HG03558 (cell line): ENCODE measurements around the gene CALN1.

Source experiments
- ATAC-seq: cut with Tn5 transposase; IDR thresholded peaks from one replicate; pipeline ENCODE4 v1.9.1; 2021; ENCODE audit warnings: moderate number of reproducible peaks; ENCODE audit not compliant: unreplicated experiment; ENCODE audit errors: extremely low read depth

The CALN1 gene

DNA sequence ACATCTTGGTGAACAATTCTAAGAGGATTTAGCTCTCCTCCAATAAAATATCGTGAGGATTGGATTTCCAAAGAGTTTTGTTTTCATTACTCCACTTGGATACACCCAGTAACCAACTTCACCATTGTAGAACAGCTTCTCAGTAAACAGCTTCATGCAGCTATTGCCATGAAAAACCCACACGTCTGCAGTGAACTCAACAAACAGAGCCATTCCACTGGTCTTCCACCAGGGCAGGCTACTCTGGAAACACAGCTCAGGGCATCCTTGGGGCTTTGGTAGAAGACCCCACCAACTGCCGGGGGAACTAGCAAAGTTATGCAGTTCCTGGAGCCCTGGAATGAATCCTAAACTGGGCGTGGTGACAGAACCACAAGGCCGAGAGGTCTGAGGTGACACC is 77.4 kb downstream of the CALN1 start:
- no peak for ATAC-seq

DNA sequence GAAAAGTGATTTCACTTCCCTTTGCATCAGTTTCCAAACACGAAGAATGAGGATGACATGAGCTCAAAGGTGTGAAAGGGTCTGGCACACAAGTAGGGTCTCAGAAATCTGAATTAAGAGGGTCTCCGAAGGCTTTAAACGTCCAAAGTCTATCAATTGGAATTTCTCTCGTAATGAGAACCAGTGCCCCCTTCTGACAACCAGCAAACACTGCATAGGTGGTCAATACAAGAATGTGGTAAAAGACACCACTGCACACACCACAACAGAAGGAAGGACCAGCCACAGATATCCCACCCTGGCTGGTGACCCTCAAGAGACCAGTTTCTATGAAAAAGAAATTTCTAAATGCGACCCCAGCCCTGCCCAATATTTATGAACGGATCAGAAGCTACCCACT is 78.1 kb downstream of the CALN1 start:
- ATAC-seq: no peak

DNA sequence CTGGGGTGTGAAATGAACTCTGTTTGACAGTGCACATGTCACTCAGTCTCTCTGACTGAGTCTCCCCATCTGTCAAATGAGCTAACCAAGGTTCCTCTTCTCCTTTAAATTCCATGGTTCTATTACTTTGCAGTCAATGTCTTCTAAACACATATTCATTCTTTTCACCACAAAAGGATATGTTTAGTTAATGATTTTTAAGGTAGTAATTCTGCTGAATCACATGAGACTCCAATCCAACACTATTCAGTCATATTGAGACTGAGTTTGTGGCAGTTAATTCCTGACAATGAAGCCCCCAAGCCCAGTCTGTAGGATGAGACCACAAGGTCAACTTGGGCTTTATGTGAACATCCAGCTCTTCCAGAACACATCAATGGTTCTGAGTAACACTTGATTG is 85.3 kb downstream of the CALN1 start:
- ATAC-seq: no peak

DNA sequence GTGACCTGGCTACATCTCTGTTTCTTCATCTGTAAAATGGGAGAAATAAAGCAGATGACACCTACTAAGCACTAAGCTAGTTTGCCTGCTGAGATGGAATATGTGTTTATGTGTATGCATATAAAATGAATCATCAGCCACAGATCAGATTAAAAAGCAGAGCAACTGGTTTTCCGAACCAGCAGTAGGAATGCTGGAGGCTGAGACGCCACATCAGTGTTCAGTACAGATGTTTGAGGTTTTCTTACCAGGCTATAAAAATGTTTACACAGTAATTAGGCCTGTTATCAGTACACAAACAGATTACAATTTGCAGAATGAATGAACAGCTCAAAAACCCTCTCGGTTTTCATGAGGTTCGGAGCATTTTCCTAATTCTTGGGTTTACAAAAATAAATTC is 85.8 kb downstream of the CALN1 start:
- ATAC-seq: no peak

DNA sequence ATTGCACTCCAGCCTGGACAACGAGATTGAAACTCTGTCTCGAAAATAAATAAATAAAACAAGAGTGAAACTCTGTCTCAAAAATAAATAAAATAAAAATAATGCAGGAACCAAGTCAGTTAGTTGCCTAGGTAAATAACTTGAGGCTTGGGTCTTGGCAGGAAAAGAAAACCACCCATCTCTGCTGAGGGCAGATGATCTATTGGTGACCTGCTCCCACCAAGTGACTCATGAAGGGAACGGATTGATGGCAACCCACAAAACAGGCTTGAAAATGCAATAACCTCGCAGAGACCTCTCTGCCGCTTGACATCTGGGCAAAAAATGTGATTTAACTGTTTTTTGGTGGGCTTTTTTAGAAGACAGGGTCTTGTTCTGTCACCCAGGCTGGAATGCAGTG is 86.6 kb downstream of the CALN1 start:
- no peak for ATAC-seq

DNA sequence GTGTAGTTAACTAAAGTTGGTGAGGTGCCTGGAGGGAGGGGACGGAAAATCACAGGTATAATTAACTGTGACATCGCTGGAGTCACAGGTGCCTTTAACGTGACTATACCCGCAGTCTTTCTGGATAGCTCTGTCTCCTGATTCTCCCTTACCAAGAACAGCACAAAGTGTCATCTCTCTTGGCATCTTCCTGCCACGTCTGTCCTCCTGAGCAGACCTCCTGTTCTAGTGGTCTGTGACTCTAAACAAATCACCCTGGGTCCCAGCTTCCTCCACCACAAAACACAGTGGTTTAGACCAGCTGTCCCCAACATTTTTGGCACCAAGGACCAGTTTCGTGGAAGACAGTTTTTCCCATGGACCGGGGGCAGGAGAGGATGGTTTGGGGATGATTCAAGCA is 90.5 kb downstream of the CALN1 start:
- no peak for ATAC-seq

DNA sequence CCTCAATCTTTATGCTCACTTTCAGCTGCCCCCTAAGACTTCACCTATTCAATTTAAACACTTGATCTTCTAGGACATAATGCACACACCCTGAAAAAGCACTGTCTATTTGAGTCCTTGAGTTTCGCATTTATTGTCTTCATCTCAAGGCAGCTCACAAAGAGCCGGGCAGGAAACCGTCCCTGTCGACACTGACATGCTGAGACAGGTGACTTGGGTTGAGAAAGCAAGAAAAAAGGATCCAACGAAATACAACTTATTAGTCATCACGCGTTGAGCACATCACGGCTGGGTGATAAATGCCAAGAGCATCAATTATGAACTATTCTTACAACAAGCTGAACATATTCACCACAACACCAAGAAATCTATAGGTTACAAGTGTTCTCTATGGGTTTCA is 91.1 kb downstream of the CALN1 start:
- ATAC-seq: no peak

DNA sequence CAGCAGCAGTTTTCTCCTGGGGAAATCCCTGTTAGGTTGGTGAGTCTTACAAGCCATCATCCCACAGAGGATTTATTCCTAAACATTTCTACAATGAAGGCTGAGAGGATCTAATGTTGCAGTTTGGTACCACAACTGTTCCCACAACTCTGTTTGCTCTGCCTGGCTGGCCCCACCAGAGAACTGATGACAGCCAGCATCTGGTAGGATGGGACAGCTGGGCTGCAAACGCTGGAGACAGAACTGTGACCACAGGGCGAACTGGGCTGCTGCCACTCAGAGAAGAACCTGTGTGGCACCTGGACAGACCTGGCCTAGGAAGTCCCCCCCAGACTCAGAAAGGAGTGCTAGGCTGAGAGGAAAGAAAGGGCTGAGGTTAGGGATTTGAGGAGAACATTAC is 94.8 kb downstream of the CALN1 start:
- no peak for ATAC-seq

DNA sequence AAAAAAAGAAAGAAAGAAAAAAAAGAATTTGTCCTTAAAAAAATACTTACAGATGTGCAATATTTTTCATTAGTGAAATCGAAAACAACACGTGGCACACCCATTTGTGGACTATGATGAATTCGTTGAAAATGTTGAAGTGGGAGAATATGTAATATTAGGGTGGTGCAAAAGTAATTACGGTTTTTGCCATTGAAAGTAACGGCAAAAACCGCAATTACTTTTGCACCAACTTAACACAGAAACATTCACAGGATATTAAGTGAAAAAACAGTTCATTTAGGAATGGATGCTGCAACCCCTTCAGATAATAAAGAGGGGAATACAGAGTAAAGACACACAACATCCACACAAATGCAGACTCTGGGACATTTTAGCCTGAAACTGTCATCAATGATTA is 96.0 kb downstream of the CALN1 start:
- ATAC-seq: no peak

DNA sequence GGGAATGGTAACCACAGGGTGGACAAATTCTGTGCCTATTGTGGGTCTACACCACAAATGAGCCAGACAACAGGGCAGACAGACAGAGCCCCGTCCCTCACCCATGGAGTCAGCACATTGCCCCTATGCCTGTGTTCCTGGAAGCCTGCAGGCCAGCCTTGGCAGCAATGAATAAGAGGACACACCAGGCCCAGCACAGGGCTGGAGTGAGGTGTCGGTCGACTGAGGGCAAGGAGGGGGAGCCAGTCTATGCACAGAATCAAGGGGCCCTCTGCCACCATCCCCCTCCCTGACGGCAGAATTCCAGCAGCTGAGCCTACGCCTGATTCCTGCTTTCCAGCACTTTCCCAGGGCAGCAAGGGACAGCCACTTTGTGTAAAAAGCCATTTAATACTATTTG is 98.2 kb downstream of the CALN1 start:
- no peak for ATAC-seq

DNA sequence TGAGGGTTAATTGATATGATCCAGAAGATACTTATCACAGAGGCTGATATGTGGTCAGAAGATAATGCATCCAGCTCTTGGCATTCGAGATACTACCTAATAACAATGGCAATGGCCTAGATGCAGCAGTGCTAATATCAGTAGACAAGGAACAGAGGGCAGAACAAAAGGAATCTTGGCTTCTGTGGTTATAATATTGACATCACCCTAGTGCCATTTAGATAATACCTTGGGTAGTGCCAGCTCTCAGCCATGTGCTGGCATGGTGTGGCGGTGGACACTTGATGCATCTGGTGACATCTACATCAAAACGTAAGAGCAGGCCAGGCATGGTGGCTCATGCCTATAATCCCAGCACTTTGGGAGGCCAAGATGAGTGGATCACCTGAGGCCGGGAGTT is 101.8 kb downstream of the CALN1 start:
- no peak for ATAC-seq

DNA sequence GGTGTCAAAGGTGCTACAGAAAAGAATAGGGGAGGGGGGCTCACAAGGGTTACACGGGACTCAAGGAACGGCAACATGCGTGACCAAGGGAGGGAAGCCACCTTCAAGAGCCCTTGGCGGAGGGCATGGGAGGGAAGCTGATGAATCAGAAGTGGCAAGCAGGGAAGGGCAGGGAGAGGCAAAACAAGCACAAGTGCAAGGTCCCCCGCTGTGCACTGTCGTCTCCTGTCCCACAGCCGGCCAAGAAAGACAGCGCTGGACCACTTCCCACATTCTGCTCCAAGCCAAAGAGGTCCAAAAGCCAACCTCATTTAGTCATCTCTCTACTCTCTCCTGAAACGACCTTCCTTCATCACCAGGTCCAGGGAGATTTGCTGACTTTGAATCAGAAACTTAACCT is 102.7 kb downstream of the CALN1 start:
- ATAC-seq: no peak

DNA sequence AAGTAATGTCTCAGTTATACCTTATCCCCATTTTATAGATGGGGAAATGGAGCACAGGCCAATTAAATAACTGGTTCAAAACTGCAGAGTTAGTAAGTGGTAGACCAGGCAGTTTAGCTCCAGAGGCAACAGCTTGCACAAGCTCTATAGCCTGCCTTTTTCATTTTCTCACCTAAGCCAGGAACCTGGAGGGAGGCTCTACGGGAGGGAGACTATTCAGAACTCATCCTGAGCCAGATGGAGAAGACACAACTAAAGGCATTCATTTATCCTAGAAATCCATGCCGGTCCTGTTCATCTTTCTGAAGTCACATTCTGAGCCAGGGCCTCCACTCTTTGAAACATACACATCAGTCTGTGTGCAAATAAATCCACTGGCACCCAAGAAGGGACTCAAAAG is 103.2 kb downstream of the CALN1 start:
- ATAC-seq: no peak

DNA sequence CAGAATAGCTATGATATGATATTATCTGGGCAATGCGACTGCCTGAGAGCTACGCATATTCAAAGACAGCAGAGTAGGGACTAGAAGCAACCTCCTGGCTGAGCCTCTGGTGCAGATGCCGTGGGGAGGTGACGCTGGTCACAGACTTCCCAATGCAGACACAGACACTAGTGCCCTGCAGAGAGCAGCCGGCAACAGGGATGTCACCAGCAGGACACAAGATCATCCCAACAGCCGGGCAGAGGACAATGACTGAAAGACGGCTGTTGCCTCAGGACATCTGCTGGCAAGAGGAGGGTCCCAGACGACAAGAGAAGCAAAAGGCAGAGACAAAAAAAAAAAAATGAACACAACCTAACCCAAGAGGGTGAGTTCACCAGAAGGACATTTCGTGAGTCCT is 104.6 kb downstream of the CALN1 start:
- ATAC-seq: no peak

DNA sequence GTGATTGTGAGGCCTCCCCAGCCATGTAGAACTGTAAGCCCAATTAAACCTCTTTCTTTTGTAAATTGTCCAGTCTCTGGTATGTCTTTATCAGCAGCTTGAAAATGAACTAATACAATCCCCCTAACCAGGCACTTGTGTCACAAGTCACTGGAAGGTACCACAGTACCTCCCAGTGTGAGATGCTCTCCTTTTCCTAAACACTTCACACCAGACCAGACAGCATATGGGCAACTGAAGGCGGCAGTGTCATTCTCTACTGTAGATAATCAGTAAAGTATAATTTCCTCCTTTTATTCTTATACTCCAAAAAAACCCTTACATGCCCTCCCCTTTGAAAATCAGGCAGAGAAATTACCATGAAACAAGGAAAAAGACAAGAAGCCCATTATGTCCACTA is 113.2 kb downstream of the CALN1 start:
- ATAC-seq: no peak

DNA sequence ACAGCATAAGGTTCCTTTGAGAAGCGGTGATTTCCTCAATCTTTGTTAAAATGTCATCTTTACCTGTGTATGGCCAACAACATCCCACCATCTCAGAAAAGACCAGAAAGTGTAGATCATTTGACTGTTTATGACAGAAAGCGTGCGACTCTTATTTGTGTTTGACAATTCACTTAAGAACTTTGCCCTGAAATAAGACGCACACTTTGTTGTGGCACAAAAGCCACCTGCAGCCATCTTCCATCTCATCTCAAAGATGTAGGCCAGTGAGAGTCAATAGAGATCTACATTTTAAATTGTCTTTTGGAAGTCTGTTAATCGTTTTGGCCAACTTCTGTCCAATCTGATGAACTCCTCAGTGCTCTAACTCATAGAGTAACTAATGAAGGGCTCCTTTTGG is 114.0 kb downstream of the CALN1 start:
- ATAC-seq: no peak

DNA sequence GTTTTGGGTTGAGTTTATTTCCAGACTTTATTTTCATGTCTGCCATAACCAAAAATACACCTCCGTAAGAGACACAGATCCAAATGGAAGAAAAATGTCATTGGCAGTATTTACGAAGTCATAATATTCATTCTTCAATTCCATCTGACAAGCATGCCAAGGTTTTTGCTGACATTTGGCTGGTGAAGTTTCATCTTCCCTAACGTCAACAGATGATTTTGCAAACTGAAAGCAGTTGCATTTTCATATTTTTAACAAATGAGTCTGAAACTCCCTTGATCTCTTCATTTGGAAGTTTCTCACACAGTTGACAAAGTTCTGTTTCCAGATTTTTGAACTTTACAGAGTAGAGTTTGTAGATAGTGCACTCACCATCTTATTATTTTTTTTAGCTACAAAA is 114.5 kb downstream of the CALN1 start:
- ATAC-seq: no peak

DNA sequence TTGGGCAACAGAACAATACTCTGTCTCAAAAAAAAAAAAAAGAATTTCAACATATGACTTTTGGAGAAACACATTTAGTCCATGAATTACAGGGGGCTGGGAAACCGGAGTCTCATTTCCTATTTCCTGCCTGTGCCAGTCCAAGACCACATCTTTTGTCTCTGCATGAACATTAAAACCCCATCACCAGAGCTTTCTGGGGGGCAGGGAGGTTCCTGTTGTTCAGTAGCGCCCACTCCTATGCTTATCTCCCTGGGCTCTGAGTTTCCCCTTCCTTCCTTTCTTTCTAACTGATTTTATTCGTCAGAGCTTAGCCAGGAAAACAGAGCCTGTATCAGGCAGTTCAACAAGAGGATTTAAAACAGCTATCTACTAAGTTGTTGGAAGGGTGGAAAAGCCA is 119.3 kb downstream of the CALN1 start:
- no peak for ATAC-seq

DNA sequence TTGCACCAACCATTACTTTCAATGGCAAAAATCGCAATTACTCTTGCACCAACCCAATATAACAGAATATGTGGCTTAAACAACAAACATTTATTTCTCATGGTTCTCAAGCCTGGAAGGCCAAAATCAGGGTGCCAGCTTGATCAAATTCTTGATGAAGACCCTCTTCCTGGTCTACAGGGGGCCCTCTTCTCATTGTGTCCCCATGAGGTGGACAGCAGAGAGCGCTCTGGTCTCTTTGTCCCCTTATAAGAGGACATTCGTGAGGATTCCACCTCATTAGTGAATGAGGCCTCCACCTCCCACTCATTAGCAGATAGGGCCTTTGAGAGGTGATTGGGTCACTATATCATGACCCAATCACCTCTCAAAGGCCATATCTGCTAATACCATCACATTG is 120.0 kb downstream of the CALN1 start:
- ATAC-seq: no peak

DNA sequence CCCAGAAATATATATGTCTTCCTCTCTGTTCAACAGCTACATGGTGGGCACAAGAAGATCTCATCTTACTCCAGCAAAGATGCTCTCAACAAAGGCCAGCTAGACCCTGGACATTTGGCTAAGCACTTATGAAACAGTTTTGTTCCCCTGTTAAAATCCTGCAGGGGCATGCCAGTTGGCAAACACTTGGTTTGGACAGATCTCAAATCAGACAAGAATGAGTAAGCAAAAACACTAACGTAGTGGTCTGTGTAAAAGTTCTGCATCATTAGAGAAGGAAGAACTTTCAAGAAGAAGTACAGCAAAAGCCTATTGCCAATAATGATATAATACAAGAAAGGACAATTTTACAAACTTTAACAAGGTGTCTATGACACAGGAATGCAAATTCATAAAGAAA is 125.6 kb downstream of the CALN1 start:
- no peak for ATAC-seq

DNA sequence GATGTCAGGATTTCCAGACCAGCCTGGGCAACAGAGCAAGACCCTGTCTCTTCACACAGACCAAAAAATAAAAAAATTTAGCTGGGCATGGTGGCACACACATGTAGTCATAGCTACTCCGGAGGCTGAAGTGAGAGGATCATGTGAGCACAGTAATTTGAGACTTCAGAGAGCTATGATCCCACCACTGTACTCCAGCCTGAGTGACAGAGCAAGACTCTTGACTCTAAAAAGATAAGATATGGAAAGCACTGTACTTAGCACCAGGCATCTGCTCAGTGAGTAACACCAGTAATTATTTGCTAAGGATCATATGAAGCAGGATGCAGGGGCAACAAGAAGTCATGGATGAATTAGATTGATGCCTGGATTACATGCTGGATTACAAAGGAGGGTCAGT is 128.8 kb downstream of the CALN1 start:
- no peak for ATAC-seq

DNA sequence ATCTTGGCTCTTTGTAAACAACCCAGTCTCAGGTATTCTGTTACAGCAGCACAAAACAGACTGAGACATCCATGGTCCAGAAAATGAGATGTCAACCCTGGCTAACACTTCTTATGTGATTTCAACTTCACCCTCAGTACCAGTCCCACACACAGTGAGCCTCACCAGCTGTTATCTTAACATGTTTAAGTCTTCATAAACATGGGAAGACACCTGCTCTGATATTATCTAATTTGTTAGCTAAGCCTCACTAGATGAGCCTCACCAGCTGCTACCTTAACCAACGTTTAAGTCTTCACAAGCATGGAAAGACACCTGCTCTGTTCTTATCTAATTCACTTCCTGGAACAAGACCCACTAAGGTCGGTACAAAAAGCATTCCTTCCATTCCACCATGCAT is 130.8 kb downstream of the CALN1 start:
- ATAC-seq: no peak

DNA sequence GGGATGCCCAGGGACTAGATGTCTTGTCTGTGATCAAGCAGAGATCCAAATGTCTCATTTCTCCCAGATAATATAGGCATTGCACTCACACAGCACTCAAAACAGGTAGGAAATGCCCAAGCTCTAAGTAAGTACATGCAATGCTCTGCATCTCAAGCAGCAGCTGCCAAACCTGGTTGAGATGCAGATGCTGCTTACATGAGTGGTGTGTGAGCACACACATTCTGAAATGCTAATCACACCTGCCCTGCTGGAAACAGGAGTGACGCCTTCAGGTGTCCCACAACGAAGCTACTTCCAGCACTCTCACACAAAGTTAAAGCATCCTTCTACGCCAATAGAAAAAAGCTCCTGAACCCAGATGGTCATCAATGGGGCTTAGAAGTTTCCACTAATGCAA is 132.9 kb downstream of the CALN1 start:
- ATAC-seq: no peak

DNA sequence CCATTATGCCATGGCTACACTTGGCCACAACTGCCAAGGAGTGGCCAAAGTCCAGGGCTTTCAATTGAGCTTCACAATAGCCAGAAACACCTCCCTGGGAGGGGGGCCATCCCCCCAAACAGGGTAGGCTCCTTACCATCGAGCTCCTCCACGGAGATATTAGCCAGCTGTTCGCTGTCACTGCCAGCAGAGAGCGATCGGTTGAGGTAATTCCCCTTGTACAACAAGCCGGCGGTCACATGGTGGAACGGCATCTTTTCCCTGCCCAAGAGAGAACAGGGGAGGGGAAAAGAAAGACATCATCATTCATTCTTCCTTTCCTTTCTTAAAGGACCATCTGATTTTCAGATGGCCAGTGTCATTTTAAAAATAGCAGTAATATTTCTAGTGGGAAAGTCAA is 133.6 kb downstream of the CALN1 start:
- ATAC-seq: no peak
